Natural killer cell (primary cell): ENCODE results near the gene SPDYE6. TPM values are rescaled to one million over a fixed set of nuclear protein-coding genes. Genes with fewer than 3 reads are reported as not detected.
"Not testable (repeated sequence)": the region's sequence is repeated elsewhere in the genome, so short reads cannot be mapped to it uniquely, and the experiment has no call there.

Experiments used
- ATAC-seq, 3 donors: fragments of 150-1000 bp in 2 of 3; fragments of 200-7000 bp in 1 of 3; cut with Tn5 transposase; 1 replicate in 1 of 3; 2 replicates in 2 of 3; pipeline ENCODE4 v1.10.0; 2021; ENCODE audit warnings: mild to moderate bottlenecking in 2 of 3, moderate library complexity in 2 of 3
- DNase-seq, 2 donors: peaks; one replicate each; pipeline versions ENCODE4 v3.0.0 to v3.0.0-alpha.2; 2013 to 2021; ENCODE audit warnings: mixed read lengths in 1 of 2
- H3K27ac ChIP-seq: one replicate; pipeline ENCODE4 v1.5.1; 2013; ENCODE audit warnings: mild to moderate bottlenecking, low read length
- H3K27me3 ChIP-seq: one replicate; pipeline ENCODE4 v1.6.1; 2013; ENCODE audit warnings: low read length; ENCODE audit not compliant: control insufficient read depth, insufficient read depth
- H3K36me3 ChIP-seq: one replicate; pipeline ENCODE4 v1.6.1; 2013; ENCODE audit warnings: low read length; ENCODE audit not compliant: control insufficient read depth, insufficient read depth
- H3K4me1 ChIP-seq: one replicate; pipeline ENCODE4 v1.6.1; 2013; ENCODE audit warnings: low read length; ENCODE audit not compliant: control insufficient read depth, insufficient read depth
- H3K4me3 ChIP-seq: one replicate; pipeline ENCODE4 v1.5.1; 2013; ENCODE audit warnings: low read length
- H3K9me3 ChIP-seq: one replicate; pipeline ENCODE4 v1.6.1; 2013; ENCODE audit warnings: low read length; ENCODE audit not compliant: control insufficient read depth, insufficient read depth
- H3K27ac Mint-ChIP-seq, 2 donors: one replicate each; pipeline ENCODE4 v1.8.0; 2022; ENCODE audit warnings: mild to moderate bottlenecking in 2 of 2, mixed read lengths in 2 of 2, moderate library complexity in 1 of 2
- H3K27me3 Mint-ChIP-seq, 2 donors: one replicate each; pipeline ENCODE4 v1.8.0; 2022; ENCODE audit warnings: low read depth in 2 of 2, mixed read lengths in 2 of 2
- H3K36me3 Mint-ChIP-seq: one replicate; pipeline ENCODE4 v1.8.0; 2022; ENCODE audit warnings: mixed read lengths
- H3K4me1 Mint-ChIP-seq, 2 donors: one replicate each; pipeline ENCODE4 v1.8.0; 2022; ENCODE audit warnings: mixed read lengths in 2 of 2
- H3K4me3 Mint-ChIP-seq: one replicate; pipeline ENCODE4 v1.8.0; 2022; ENCODE audit warnings: mild to moderate bottlenecking, moderate library complexity, mixed read lengths
- H3K9me3 Mint-ChIP-seq, 2 donors: one replicate each; pipeline ENCODE4 v1.8.0; 2022; ENCODE audit warnings: mixed read lengths in 2 of 2
- CTCF ChIP-seq: fragments of 200-600 bp; IDR thresholded peaks from one replicate; pipeline ENCODE4 v1.8.0; 2022; ENCODE audit warnings: antibody characterized with exemption
- WGBS: methylation state at CpG from one replicate; pipeline ENCODE4 v1.1.7; 2013; ENCODE audit warnings: missing lambda C conversion rate; ENCODE audit not compliant: insufficient coverage; 5-methylcytosine and 5-hydroxymethylcytosine counted together
- intact Hi-C: fragments of 100-400 bp; cut with micrococcal nuclease; formaldehyde crosslinking; loops from one replicate; pipeline ENCODE4 v1.14.2; 2022
- total RNA-seq, 4 donors: library from RNA; stranded (reverse); fragments of 120-200 nt in 1 of 4; gene quantifications; one replicate each; pipeline versions ENCODE4 v1.2.3 to v1.2.4, GENCODE V29; 2013 to 2022

The SPDYE6 gene
- total RNA-seq, 3 donors from 2014 or later (not counting 1 experiment from before 2014, with no cell fraction given): not detected

GRCh38 chr7:102326157-102326889 lies 29.9 kb downstream of the SPDYE6 start:
- Mint-ChIP-seq H3K27ac (no peak overlapping the region), H3K4me3 (no peak overlapping the region), H3K36me3 (no peaks in the 10 kb centered on the region), H3K27me3 (peaks cover 13 to 17% of the 10 kb centered on the region in 2 donors), H3K4me1 (peaks cover 0 to 6% of the 10 kb centered on the region in 2 donors), H3K9me3 (no peaks in the 10 kb centered on the region)
- ATAC-seq: no peak
- H3K27ac ChIP-seq: no peak overlapping the region
- H3K4me3 ChIP-seq: no peak overlapping the region
- WGBS: 91% methylated on average over 11 of the region's 11 CpGs
- intact Hi-C loops: no loop called here
- no peaks in the 10 kb centered on the region for H3K9me3 ChIP-seq
- DNase-seq: no peak
- no peaks in the 10 kb centered on the region for H3K36me3 ChIP-seq
- H3K4me1 ChIP-seq: no peaks in the 10 kb centered on the region
- no peaks in the 10 kb centered on the region for H3K27me3 ChIP-seq
- no peak for TF ChIP-seq CTCF

DNA sequence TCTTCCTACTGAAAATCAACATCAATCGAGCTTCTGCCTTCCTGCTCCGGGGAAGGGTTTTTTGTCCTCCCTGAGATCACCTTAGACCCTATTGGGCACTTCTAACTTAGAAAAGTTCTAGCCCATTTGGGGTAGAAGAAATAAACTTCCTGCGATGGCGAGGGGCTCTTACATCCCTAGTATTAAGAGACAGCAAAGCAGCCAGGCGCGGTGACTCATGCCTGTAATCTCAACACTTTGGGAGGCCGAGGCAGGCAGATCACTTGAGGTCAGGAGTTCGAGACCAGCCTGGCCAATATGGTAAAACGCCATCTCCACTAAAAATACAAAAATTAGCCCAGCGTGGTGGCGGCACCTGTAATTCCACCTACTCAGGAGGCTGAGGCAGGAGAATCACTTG lies 31.1 kb downstream of the SPDYE6 start:
- H3K36me3 Mint-ChIP-seq, H3K27ac ChIP-seq, H3K4me3 ChIP-seq, H3K27me3 ChIP-seq, H3K9me3 ChIP-seq, ATAC-seq, intact Hi-C loops, H3K9me3 Mint-ChIP-seq, H3K36me3 ChIP-seq, H3K27ac Mint-ChIP-seq, H3K4me1 Mint-ChIP-seq, DNase-seq, H3K4me1 ChIP-seq, H3K4me3 Mint-ChIP-seq: not testable (repeated sequence)
- 93% methylated on average over 9 of the region's 11 CpGs for WGBS
- peaks cover 13 to 17% of the 10 kb centered on the region in 2 donors for H3K27me3 Mint-ChIP-seq

- no peaks in the 10 kb centered on the region for H3K9me3 ChIP-seq
- H3K36me3 ChIP-seq: no peaks in the 10 kb centered on the region
- Mint-ChIP-seq H3K9me3 (no peaks in the 10 kb centered on the region), H3K4me3 (no peak overlapping the region), H3K27me3 (peaks cover 13 to 17% of the 10 kb centered on the region in 2 donors), H3K27ac (no peak overlapping the region), H3K4me1 (peaks cover 0 to under 1% of the 10 kb centered on the region in 2 donors), H3K36me3 (no peaks in the 10 kb centered on the region)
- no peak for TF ChIP-seq CTCF
- ATAC-seq: no peak
- H3K4me3 ChIP-seq: no peak overlapping the region
- no peak for DNase-seq
- no peaks in the 10 kb centered on the region for H3K4me1 ChIP-seq
- H3K27ac ChIP-seq: no peak overlapping the region
- intact Hi-C loops: no loop called here
- WGBS: 92% methylated on average over 5 of the region's 5 CpGs
- no peaks in the 10 kb centered on the region for H3K27me3 ChIP-seq
Observed at GRCh38 chr7:102323914-102324195, 32.4 kb downstream of the SPDYE6 start.

GRCh38 chr7:102322202-102322715 lies 34.0 kb downstream of the SPDYE6 start:
- ATAC-seq (no peak), DNase-seq (no peak)
- no peaks in the 10 kb centered on the region for H3K4me1 ChIP-seq
- H3K4me3 ChIP-seq: no peak overlapping the region
- Mint-ChIP-seq H3K9me3 (no peaks in the 10 kb centered on the region), H3K4me3 (no peak overlapping the region), H3K27me3 (peaks cover 5 to 12% of the 10 kb centered on the region in 2 donors), H3K36me3 (no peaks in the 10 kb centered on the region), H3K27ac (no peak overlapping the region), H3K4me1 (no peaks in the 10 kb centered on the region)
- no peaks in the 10 kb centered on the region for H3K9me3 ChIP-seq
- 95% methylated on average over 8 of the region's 8 CpGs for WGBS
- intact Hi-C loops: no loop called here
- H3K27me3 ChIP-seq: no peaks in the 10 kb centered on the region
- no peak for TF ChIP-seq CTCF
- no peak overlapping the region for H3K27ac ChIP-seq
- H3K36me3 ChIP-seq: no peaks in the 10 kb centered on the region
